ENCODE measurements around the gene ADD3.

- no peak for TF ChIP-seq CTCF (IDR thresholded peaks at IDR 0.05)
- no peak for TF ChIP-seq EP300 (IDR thresholded peaks at IDR 0.05)
- TF ChIP-seq POLR2A (IDR thresholded peaks at IDR 0.05), result no peak
Measured at GRCh38 chr10:110179220-110179619, 171.4 kb downstream of the ADD3 start.

All from ovary (tissue), 3 donors.